Measurements from ENCODE around the gene PHOSPHO2.

PHOSPHO2 gene, protein sequence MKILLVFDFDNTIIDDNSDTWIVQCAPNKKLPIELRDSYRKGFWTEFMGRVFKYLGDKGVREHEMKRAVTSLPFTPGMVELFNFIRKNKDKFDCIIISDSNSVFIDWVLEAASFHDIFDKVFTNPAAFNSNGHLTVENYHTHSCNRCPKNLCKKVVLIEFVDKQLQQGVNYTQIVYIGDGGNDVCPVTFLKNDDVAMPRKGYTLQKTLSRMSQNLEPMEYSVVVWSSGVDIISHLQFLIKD

DNA sequence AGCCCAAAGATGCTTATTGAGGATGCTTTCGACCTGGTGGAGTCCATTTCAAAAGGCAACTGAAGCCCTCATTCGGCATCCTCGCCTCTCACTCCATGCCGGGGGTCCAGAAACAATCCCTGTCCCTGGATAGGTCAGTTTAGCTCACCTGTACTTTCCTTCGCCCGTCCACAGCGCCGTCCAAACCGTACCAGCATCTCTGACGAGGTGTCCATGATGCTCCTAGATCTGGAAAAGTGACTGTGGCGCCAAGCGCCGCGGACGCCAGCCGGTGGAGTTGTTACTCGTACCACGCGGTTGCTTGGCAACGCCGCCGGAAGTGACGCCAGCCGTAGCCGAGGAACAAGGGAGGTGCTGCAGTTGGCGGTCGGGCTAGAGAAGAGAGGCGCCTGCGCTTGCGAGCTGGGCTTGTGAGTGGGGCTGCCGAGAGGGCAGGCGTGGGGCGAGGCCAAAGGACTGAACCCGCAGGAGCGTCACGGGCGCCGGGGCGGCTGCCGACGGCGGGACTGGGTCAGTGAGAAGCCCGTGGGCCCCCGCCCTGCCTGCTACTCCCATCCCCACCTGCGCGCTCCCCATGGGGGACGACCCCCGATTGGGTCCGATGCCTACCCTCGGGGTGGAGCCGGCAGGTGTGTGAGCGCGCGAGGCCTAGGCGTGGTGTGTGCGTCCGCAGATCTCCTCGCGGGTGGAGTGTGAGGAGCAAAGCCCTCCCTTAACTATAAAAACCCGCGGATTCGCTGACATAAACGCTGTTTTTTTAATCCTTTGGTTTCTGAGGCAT lies at the start of gene PHOSPHO2, which contains the start of gene CFAP210:
PHOSPHO2 (plus strand) TSS at position 357 of the 781 bp plus-strand sequence. CDS start 6,503 bp downstream, outside the sequence.
CFAP210 (minus strand) TSS at position 293 of the 781 bp plus-strand sequence; CDS start at position 215, 78 bp downstream.
- peak; percentile 93 for DNase-seq

DNA sequence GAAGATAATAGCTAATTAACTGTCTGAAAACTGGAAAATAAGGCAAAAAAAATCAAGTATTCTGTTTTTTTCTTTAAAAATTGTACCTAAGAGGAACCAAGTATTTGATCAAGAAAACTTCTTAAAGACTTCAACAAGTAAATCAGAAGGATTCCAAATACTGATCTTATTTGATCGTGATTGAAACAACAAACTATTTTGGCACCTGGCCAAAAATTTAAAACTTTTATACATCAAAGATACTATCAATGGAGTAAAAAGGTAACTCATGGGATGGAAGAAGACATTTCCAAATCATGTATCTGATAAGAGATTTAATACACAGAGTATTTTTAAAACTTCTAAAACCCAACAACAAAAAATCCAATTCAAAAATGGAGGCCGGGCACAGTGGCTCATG lies 46.8 kb upstream of the PHOSPHO2 start:
- DNase-seq = no peak

DNA sequence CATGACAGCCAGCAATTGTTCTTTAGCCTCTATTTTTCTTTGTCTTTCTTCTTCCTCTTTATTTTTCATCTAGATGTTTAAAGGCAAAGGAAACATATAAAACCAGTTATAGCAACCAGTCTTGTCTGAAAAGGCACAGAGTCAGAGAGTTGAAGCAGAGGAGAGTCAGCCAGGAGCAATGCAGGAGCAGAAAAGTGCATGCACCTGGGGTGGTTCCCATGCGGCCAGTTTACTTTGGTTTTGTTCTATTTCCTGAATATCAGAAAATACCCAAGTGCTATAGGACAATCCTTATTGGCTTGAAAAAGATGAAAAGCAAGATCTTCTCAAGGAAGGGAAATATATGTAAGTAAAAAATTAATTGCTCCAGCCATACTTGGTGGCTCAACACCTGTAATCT lies 45.0 kb upstream of the PHOSPHO2 start:
- no peak for DNase-seq

DNA sequence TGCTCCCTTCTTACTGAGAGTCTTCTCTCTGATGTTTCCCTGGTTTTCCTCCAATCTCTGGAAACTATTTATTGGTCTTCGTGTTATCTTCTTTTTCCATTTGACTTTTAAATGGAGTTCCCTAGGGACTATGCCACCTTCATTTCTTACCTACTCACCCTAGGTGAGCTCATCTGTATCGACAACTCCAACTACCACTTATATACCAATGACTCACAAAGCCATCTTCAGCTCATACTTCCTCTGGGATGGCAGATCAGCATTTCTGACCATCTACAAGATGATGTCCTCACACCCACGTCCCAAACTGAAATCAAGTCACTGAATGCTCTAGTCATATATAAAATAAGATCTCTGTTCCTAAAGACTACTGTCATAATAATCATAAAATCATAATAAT lies 40.6 kb upstream of the PHOSPHO2 start:
- DNase-seq = no peak

DNA sequence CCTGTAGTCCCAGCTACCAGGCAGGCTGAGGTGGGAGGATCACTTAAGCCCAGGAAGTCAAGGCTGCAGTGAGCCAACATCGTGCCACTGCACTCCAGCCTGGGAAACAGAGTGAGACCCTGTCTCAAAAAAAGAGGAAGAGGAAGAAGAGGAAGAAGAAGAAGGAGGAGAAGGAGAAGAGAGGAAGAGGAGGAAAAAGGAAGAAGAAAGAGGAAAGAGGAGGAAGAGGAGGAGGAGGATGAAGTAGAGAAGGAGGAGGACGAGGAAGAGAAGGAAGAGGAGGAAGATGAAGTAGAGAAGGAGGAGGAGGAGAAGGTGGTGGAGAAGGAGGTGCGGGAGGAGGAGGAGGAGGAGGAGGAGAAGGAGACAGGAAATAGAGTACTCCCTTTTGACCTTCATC lies 38.1 kb upstream of the PHOSPHO2 start:
- no peak for DNase-seq

DNA sequence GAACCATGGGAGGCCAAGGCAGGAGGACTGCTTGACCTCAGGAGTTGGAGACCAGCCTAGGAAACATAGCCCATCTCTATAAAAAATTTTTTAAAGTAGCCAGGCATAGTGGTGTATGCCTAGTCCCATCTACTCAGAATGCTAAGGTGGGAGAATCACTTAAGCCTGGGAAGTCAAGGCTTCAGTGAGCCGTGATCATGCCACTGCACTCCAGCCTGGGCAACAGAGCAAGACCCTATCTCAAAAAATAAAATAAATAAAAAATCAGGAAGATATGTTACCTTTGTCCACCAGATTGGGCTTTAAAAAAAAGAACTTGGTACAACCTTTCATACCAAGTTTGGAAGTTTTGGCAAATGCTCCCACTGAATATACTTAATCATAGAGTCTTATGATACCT lies 35.4 kb upstream of the PHOSPHO2 start:
- DNase-seq = no peak

DNA sequence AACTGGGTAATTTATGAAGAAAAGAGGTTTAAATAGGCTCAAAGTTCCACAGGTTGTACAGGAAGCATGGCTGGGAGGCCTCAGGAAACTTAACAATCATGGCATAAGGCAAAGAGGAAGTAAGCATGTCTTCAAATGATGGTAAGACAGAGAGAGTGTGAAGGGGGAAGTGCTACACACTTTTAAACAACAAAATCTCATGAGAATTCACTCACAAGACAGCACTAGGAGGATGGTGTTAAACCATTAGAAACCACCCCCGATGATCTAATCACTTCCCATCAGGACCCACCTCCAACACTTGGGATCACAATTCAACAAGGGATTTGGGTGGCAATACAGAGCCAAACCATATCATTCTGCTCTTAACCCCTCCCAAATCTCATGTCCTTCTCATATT lies 34.9 kb upstream of the PHOSPHO2 start:
- no peak for DNase-seq

DNA sequence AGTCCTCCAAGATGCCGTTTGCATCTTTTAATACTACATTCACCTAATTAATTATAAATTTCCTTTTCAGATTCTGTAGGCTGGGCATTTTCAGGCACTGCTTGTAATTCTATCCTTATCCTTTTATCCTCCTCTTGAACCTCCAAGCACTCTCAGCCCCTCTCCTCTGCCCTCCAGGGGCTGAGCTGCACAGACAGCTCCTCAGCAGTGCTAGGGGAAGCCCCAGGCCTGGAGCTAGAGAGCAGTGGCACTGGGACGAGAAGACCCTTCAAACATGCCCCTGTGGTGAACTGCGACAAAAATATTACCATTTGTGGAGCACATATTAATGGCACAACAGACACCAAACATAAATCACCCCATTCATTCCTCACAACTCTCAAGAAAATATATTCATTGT lies 33.0 kb upstream of the PHOSPHO2 start:
- DNase-seq = peak; percentile 76

DNA sequence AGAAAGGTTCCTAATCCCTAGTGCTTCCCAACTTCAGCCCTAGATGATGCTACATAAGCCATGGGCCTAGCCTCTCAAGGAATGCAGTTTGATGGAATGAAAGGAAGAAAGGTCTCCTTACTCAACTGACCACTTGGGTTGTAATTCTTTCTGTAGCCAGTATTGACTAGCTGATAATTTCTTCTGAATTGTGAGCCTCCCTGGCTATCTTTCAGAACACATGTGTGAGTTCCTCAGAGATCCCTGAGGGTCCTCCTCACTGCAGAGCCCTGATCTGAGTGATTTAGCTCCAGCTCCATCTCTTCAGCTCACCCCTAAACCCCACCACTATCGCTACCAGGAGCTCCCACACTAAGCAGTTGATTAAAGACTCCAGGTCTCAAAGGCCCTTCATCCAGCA lies 31.5 kb upstream of the PHOSPHO2 start:
- DNase-seq = no peak

DNA sequence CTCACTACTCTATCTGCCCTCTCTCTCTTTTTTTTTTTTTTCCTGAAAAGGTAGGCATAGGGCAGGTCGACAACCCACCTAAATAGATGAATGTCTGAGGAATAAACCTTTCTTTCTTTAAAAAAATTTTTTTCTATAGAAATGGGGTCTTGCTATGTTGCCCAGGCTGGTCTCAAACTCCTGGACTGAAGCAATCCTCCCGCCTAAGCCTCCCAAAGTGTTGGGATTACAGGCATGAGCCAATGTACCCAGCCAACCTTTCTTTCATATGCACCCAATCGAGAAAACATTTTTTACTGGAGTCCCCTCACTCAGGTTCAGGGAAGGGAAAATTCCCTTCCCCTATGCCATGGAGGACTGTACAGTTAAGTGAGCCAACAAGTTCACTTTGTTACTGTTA lies 31.0 kb upstream of the PHOSPHO2 start:
- no peak for DNase-seq

DNA sequence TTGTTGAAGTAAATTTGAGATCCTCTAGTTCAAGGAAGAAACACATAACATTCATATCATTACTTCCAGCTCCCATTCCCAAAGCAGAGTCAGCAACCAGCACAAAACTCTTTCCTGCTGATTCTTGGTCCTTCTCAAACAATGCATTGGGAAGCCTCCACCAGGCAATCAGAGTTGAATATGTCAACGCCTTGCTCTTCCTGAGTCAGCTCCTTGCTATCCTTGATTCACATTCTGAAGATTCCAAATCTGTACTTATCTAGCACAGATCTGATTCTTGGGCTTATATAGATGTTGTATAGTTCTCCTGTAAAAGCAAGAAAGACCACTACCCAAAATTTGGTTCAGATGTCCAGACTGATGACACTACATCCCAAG lies 29.7 kb upstream of the PHOSPHO2 start:
- no peak for DNase-seq

DNA sequence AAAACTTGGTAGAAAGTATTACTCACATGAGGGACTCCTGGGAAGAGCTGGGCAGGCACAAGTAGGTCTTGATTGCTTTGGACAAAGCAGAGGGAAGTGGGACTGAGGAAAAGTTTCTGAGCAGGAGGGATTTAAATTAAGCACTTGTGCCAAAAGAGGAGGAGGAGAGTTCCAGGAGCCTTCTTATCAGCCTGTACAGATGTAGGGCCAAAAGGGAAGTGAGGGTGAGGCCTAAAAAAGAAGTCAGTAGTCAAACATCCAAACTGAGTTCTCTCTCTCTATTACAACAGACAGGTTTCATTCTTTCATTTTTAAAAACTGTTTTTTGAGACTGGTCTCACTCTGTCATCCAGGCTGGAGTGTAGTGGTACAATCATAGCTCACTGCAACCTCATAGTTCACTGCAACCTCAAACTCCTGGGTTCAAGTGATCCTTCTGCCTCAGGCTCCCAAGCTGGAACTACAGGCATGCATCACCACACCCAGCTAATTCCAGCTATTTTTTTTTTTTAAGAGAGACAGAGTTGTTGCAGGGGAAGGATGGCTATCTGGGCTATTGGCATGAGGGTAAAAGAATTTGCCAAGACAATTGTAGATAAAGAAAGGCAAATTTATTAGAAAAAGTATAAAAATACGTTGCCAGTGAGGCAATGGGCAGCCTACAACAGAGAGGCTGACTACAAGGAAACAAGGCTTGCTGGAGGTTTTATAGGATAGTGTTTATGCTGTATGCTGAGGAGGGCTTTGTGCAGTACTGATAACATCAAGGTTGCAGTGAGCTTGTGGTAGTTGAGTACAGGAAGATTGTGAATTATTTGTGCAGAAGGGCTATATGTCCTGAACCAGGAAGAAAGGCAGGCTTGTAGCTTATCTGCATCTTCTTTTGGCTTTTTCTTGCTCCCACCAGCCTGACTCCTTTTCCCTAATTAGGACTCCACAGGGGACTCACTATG lies 29.0 kb upstream of the PHOSPHO2 start:
- DNase-seq = no peak

DNA sequence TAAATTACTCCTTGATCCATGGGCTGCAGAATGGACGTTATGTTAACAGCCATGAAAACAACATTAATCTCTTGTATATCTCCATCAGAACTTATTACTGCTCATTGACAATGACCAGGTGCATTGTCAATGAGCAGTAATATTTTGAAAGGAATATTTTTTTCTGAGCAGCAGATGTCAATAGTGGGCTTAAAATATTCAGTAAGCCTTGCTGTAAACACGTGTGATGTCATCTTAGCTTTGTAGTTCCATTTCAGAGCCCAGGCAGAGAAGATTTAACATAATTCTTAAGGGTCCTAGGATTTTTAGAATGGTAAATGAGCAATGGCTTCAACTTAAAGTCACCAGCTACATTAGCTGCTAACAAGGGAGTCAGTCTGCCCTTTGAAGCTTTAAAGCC lies 26.7 kb upstream of the PHOSPHO2 start:
- DNase-seq = no peak

DNA sequence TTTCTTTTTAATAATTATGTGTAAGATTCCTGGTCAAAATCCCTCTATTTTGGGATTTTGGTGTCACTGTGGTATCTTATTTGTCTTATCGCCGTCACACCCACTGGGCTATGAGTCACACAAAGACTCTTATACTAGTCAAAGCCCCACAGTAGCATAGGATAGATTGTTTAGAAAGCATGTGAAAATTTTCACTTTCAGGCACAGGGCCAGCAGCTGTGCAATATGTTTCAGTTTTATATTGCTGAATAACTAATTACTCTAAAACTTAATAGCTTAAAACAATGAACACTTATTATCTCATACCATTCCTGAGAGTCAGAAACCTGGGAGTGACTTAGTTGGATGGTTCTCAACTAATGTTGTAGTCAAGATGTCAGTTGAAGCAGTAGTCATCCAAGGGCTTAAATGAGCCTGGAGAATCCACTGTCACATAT lies 24.0 kb upstream of the PHOSPHO2 start:
- no peak for DNase-seq

DNA sequence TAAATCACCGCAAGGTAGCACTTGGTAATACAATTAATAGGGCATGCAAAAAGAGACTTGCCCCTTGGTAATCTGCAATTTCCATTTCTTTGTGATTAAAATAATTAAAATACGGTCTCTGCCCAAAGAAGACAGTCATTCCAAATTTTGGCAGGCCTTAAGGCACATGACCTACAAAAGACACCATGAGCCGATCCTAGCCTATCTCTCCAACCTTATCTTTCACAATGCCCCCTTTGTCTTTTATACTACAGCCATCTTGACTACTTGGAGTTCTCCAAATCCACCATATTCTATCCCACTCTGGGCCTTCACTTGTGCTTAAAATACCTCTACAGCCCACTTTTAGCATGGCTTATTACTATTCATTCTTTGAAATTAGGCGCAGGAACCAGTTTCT lies 23.3 kb upstream of the PHOSPHO2 start:
- DNase-seq = no peak

DNA sequence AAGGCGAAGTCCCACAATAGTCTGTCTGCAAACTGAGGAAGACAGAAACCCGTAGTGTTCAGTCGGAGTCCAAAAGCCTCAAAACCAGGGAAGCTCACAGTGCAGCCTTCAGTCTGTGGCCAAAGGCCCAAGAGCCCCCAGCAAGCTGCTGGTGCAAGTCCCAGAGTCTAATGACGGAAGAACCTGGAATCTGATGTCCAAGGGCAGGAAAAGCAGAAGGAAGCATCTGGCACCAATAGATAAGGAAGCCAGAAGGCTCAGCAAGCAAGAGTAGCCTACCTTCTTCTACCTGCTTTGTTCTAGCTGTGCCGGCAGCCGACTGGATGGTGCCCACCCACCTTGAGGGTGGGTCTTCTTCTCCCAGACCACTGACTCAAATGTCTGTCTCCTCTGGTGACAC lies 21.9 kb upstream of the PHOSPHO2 start:
- no peak for DNase-seq

DNA sequence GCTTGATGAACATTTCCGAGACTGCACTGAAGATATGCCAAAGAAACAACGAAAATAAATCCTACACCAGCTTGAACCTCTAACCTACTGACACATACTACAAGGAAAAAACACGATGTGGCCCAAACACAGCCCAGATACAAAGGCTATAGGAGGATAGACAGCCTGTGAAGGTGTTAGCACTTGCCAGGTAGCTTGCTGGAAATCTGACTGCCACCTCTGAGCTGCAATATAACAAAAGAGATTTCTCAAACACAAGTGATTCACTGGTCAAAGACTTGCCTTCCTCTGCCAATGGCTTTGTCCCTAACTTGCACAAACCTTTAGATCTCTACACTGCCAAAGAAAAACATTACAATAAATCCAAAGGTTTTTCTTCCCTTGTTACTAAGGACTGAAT lies 21.2 kb upstream of the PHOSPHO2 start:
- DNase-seq = no peak

DNA sequence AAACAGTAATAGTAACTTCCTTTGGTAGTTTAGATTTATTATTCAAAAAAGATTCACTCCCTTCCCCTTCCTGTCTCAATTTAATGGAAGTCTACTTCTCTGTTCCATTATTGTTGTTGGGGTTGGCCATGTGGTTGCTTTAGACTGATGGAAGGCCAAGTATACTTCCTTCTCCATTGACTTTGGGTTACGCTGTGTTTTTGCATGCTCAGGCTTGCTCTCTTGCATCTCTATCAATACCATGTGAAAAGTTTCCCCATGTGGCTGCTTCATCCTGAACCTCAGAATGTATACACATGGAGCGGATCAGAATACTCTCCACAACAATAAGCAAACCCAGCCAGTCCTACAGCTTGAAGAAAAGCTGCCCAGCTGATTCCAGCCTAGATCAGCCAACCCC lies 20.3 kb upstream of the PHOSPHO2 start:
- no peak for DNase-seq

DNA sequence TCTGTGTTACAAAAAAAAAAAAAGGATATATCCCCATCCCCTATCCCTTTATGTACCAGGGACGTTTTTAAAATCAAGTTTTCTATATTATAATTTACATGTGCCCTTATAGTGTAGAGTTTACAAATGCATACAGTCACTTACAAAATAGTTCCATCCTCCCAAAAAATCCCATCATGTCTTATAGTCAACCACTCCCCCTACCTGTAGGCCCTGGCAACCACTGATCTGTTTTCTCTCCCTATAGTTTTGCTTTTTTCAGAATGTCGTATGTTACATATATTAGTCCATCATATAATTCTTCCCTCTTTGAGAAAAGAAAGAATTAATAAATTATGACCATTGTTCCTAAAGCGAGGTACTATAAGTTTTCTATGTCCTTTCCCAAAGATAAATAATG lies 17.9 kb upstream of the PHOSPHO2 start:
- DNase-seq = no peak

DNA sequence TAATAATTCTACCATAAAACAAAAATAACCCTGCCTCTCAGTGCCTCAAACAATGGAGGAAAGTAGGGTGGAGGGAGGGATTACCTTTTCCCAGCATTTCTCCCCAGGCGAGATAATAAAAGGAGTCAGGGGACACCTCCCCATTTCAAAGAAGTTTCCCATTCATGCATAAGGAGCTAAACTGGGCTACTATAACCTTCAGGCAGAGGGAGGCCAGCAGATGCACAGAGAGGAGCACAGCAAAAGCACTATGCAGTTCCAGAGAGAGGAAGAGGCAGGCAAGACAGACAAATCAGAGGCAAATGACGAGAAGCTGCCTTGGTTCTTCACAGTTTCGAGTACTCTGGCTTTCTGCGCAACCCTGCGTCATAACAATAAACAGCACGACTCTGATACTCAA lies 17.4 kb upstream of the PHOSPHO2 start:
- DNase-seq = no peak

DNA sequence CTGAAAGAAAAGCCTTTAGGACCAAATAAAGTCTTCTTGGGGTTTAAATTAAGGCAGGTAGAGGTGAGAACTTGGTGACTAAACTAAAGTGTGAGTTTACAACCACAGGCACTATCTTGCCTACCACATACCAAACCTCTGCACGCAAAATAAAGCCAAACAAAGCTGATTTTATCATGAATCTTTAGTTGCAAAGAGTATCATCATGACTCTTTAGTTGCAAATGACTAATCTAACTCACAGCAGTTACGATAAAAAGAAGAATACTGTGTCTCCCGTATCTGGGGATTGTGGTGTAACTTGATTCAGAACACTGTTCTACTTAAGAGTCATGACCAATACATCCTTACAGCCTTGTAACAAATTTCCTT lies 11.2 kb upstream of the PHOSPHO2 start:
- DNase-seq = no peak

DNA sequence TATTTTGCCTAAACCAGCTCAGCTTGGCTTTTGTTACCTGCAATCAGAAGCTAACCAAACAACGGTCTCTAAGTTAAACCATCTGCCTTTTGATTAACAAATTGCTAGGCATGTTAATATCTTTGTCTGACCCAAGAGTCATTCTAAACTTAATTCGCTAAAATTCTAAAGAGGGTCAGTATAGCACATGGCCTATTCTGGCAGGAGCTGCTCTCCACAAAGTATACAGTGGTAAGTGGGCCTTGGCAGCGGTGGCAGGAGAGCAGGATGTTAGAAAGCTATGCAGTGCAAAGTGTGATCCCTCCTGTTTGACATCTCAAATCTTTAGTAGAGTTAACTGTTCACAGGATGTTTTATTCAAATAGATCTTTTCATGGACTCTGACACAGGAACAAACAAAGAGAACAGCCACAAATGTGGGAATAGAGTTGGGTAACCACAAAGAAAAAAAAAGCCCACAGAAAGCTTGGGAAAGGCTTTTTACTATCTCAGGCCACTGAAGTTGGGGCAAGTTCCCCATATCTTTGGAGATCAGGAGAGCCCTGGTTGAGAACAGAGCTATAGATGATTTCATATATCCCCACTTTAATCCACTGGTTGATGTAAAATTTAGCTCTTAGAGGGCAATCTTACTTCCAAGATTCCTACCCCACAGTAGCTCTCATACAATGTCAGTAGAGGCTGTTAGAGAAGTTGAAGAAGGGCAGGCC lies 10.7 kb upstream of the PHOSPHO2 start:
- no peak for DNase-seq

DNA sequence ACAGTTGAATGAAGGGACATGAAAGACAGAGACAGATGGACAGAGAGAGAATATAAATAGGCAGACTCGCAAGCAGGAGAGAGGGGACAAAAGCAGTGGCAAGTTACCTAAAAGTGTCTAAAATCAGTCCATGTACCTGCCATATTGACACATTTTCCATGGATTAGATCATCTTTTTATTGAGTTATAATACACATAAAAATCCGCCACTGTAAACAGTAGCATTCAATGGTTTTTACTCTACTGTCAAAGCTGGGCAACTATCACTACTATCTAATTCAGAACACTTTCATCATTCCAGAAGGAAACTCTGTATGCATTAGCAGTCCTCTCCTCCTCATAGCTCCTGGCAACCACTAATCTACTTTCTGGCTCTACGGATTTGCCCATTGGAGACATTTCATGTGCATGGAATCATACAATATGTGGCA lies 10.1 kb upstream of the PHOSPHO2 start:
- no peak for DNase-seq

Data from DMS79 (cell line).